Measurements from ENCODE around the gene SCN5A.

- TF ChIP-seq POLR2A (IDR thresholded peaks at IDR 0.05; ENCODE audit: low read depth, low read length) (no peak), POLR2AphosphoS5 (IDR thresholded peaks at IDR 0.05; ENCODE audit: low read depth, low read length) (no peak)
These were observed 100.0 kb downstream of the SCN5A start for GRCh38 chr3:38549486-38549885.
